ENCODE data around the gene TRAPPC1.

Gene TRAPPC1

GRCh38 chr17:7943291-7943690 is 11.5 kb upstream of the TRAPPC1 start:
- no peak for DNase-seq (ENCODE audit: low read depth in 1 of 2, low spot score in 1 of 2)

GRCh38 chr17:7940743-7941142 is 9.0 kb upstream of the TRAPPC1 start:
- no peak for DNase-seq (ENCODE audit: low read depth in 1 of 2, low spot score in 1 of 2)

- DNase-seq (ENCODE audit: low read depth in 1 of 2, low spot score in 1 of 2): no peak
These were observed 8.3 kb upstream of the TRAPPC1 start for GRCh38 chr17:7940034-7940433.

GRCh38 chr17:7935859-7936258 is 4.1 kb upstream of the TRAPPC1 start:
- no peak for DNase-seq (ENCODE audit: low read depth in 1 of 2, low spot score in 1 of 2)

GRCh38 chr17:7932949-7933348 is 1.2 kb upstream of the TRAPPC1 start:
- DNase-seq (ENCODE audit: low read depth in 1 of 2, low spot score in 1 of 2): no peak

GRCh38 chr17:7932483-7932891 is 741 bp upstream of the TRAPPC1 start:
- no peak for DNase-seq (ENCODE audit: low read depth in 1 of 2, low spot score in 1 of 2)

GRCh38 chr17:7930841-7931631 is 710 bp downstream of the TRAPPC1 start:
- no peak for DNase-seq (ENCODE audit: low read depth in 1 of 2, low spot score in 1 of 2)

- no peak for DNase-seq (ENCODE audit: low read depth in 1 of 2, low spot score in 1 of 2)
These were observed 2.4 kb downstream of the TRAPPC1 start, which contains the start of gene KCNAB3 for GRCh38 chr17:7929158-7930023. TSS of gene KCNAB3 (minus strand) at chr17:7929856. CDS start at chr17:7929435, 421 bp downstream.

GRCh38 chr17:7927596-7927995 is 4.2 kb downstream of the TRAPPC1 start:
- DNase-seq (ENCODE audit: low read depth in 1 of 2, low spot score in 1 of 2): no peak

- peak; percentile 69 to 75 for DNase-seq (ENCODE audit: low read depth in 1 of 2, low spot score in 1 of 2)
These were observed 8.7 kb downstream of the TRAPPC1 start for GRCh38 chr17:7922845-7923628.

- DNase-seq (ENCODE audit: low read depth in 1 of 2, low spot score in 1 of 2): no peak
These were observed 9.4 kb downstream of the TRAPPC1 start for GRCh38 chr17:7922269-7922844.

GRCh38 chr17:7916808-7917207 is 14.9 kb downstream of the TRAPPC1 start:
- DNase-seq (ENCODE audit: low read depth in 1 of 2, low spot score in 1 of 2): no peak

GRCh38 chr17:7916385-7916682 is 15.4 kb downstream of the TRAPPC1 start:
- no peak for DNase-seq (ENCODE audit: low read depth in 1 of 2, low spot score in 1 of 2)

- peak; percentile 64 to 71 for DNase-seq (ENCODE audit: low read depth in 1 of 2, low spot score in 1 of 2)
These were observed 15.9 kb downstream of the TRAPPC1 start, which contains the start of gene RNF227 for GRCh38 chr17:7915611-7916384. TSS of gene RNF227 (minus strand) at chr17:7916289. CDS start at chr17:7916195, 94 bp downstream.

GRCh38 chr17:7915179-7915610 is 16.6 kb downstream of the TRAPPC1 start:
- no peak for DNase-seq (ENCODE audit: low read depth in 1 of 2, low spot score in 1 of 2)

- DNase-seq (ENCODE audit: low read depth in 1 of 2, low spot score in 1 of 2): no peak
These were observed 18.7 kb downstream of the TRAPPC1 start for GRCh38 chr17:7912927-7913524.

- no peak for DNase-seq (ENCODE audit: low read depth in 1 of 2, low spot score in 1 of 2)
These were observed 20.6 kb downstream of the TRAPPC1 start for GRCh38 chr17:7911116-7911515.

- DNase-seq (ENCODE audit: low read depth in 1 of 2, low spot score in 1 of 2): no peak
These were observed 21.0 kb downstream of the TRAPPC1 start for GRCh38 chr17:7910711-7911110.

GRCh38 chr17:7910281-7910680 is 21.5 kb downstream of the TRAPPC1 start:
- DNase-seq (ENCODE audit: low read depth in 1 of 2, low spot score in 1 of 2): no peak

- DNase-seq (ENCODE audit: low read depth in 1 of 2, low spot score in 1 of 2): no peak
These were observed 22.7 kb downstream of the TRAPPC1 start for GRCh38 chr17:7909089-7909488.
